Skeletal muscle satellite cell (primary cell): ENCODE results near the gene YJEFN3.

Experiments
- H3K27me3 ChIP-seq: 2 replicates; pipeline ENCODE4 v1.7.0; 2013; ENCODE audit warnings: low read length; ENCODE audit not compliant: control insufficient read depth, insufficient read depth
- H3K36me3 ChIP-seq: 2 replicates; pipeline ENCODE4 v1.7.0; 2013; ENCODE audit warnings: mild to moderate bottlenecking, control low read depth, low read length; ENCODE audit not compliant: insufficient read depth
- H3K4me1 ChIP-seq: 2 replicates; pipeline ENCODE4 v1.7.0; 2013; ENCODE audit warnings: low read length; ENCODE audit not compliant: control insufficient read depth, insufficient read depth
- H3K4me2 ChIP-seq: 2 replicates; pipeline ENCODE4 v1.7.0; 2013; ENCODE audit warnings: mild to moderate bottlenecking, low read length
- H3K4me3 ChIP-seq: 2 replicates; pipeline ENCODE4 v1.7.0; 2013; ENCODE audit warnings: low read length
- H3K9ac ChIP-seq: 2 replicates; pipeline ENCODE4 v1.7.0; 2013; ENCODE audit warnings: mild to moderate bottlenecking, low read depth, low read length, moderate library complexity
- H3K9me3 ChIP-seq: replicated peaks from 2 replicates; pipeline ENCODE4 v1.7.0; 2013; ENCODE audit warnings: mild to moderate bottlenecking, control low read depth, low read length

The YJEFN3 gene

GRCh38 chr19:19570571-19570970, 41.9 kb downstream of the YJEFN3 start:
- Histone ChIP-seq H3K27me3 (no peaks in the 10 kb centered on the region), H3K4me3 (no peak overlapping the region), H3K36me3 (no peaks in the 10 kb centered on the region), H3K4me2 (no peak overlapping the region), H3K9me3 (no peaks in the 10 kb centered on the region), H3K9ac (no peak overlapping the region), H3K4me1 (no peaks in the 10 kb centered on the region)

- Histone ChIP-seq H3K9me3 (no peaks in the 10 kb centered on the region), H3K4me1 (no peaks in the 10 kb centered on the region), H3K27me3 (no peaks in the 10 kb centered on the region), H3K36me3 (no peaks in the 10 kb centered on the region), H3K4me3 (no peak overlapping the region), H3K4me2 (no peak overlapping the region), H3K9ac (no peak overlapping the region)
Observed at GRCh38 chr19:19571071-19571786, 42.5 kb downstream of the YJEFN3 start.

GRCh38 chr19:19575411-19575810, 46.7 kb downstream of the YJEFN3 start:
- no peaks in the 10 kb centered on the region for H3K36me3 ChIP-seq
- no peak overlapping the region for H3K4me3 ChIP-seq
- H3K27me3 ChIP-seq: no peaks in the 10 kb centered on the region
- H3K4me1 ChIP-seq: no peaks in the 10 kb centered on the region
- no peaks in the 10 kb centered on the region for H3K9me3 ChIP-seq
- H3K9ac ChIP-seq: no peak overlapping the region
- H3K4me2 ChIP-seq: no peak overlapping the region

GRCh38 chr19:19578252-19578651, 49.5 kb downstream of the YJEFN3 start:
- Histone ChIP-seq H3K4me2 (no peak overlapping the region), H3K4me3 (no peak overlapping the region), H3K9ac (no peak overlapping the region), H3K4me1 (no peaks in the 10 kb centered on the region), H3K27me3 (no peaks in the 10 kb centered on the region), H3K9me3 (no peaks in the 10 kb centered on the region), H3K36me3 (no peaks in the 10 kb centered on the region)

- no peaks in the 10 kb centered on the region for H3K36me3 ChIP-seq
- H3K9ac ChIP-seq: no peak overlapping the region
Observed at GRCh38 chr19:19579533-19580361, 51.0 kb downstream of the YJEFN3 start.

GRCh38 chr19:19580418-19580817, 51.7 kb downstream of the YJEFN3 start:
- no peak overlapping the region for H3K4me2 ChIP-seq
- no peaks in the 10 kb centered on the region for H3K36me3 ChIP-seq

More at GRCh38 chr19:19579533-19580361, 51.0 kb downstream of the YJEFN3 start:
- H3K27me3 ChIP-seq: no peaks in the 10 kb centered on the region
- no peaks in the 10 kb centered on the region for H3K9me3 ChIP-seq
- H3K4me3 ChIP-seq: no peak overlapping the region
- no peak overlapping the region for H3K4me2 ChIP-seq
- H3K4me1 ChIP-seq: no peaks in the 10 kb centered on the region

GRCh38 chr19:19581391-19581790, 52.7 kb downstream of the YJEFN3 start:
- H3K27me3 ChIP-seq: no peaks in the 10 kb centered on the region
- no peak overlapping the region for H3K4me2 ChIP-seq
- no peaks in the 10 kb centered on the region for H3K9me3 ChIP-seq
- no peak overlapping the region for H3K9ac ChIP-seq
- H3K4me1 ChIP-seq: no peaks in the 10 kb centered on the region
- H3K4me3 ChIP-seq: no peak overlapping the region
- H3K36me3 ChIP-seq: no peaks in the 10 kb centered on the region

More at GRCh38 chr19:19580418-19580817, 51.7 kb downstream of the YJEFN3 start:
- Histone ChIP-seq H3K9me3 (no peaks in the 10 kb centered on the region), H3K27me3 (no peaks in the 10 kb centered on the region), H3K9ac (no peak overlapping the region), H3K4me1 (no peaks in the 10 kb centered on the region), H3K4me3 (no peak overlapping the region)

GRCh38 chr19:19582471-19582870, 53.8 kb downstream of the YJEFN3 start:
- H3K36me3 ChIP-seq: no peaks in the 10 kb centered on the region
- H3K9me3 ChIP-seq: no peaks in the 10 kb centered on the region
- no peak overlapping the region for H3K9ac ChIP-seq
- no peak overlapping the region for H3K4me3 ChIP-seq
- no peak overlapping the region for H3K4me2 ChIP-seq
- no peaks in the 10 kb centered on the region for H3K27me3 ChIP-seq
- no peaks in the 10 kb centered on the region for H3K4me1 ChIP-seq

- Histone ChIP-seq H3K4me2 (no peak overlapping the region), H3K36me3 (no peaks in the 10 kb centered on the region), H3K9me3 (no peaks in the 10 kb centered on the region), H3K9ac (no peak overlapping the region), H3K4me1 (no peaks in the 10 kb centered on the region), H3K4me3 (no peak overlapping the region), H3K27me3 (no peaks in the 10 kb centered on the region)
Observed at GRCh38 chr19:19584356-19584755, 55.6 kb downstream of the YJEFN3 start.
